CD14-positive monocyte (primary cell): ENCODE data around the gene SENP3. TPM values are rescaled to one million over a fixed set of nuclear protein-coding genes. Genes with fewer than 3 reads are reported as not detected.

ENCODE experiments used
- DNase-seq, 3 donors: peaks; one replicate each; pipeline ENCODE4 v3.0.0-alpha.2; 2011 to 2022
- H2AFZ ChIP-seq: 2 replicates; pipeline ENCODE4 v1.6.0; 2012; ENCODE audit warnings: mild to moderate bottlenecking, low read depth, low read length, inconsistent platforms; ENCODE audit not compliant: insufficient read depth, poor library complexity, severe bottlenecking
- H3K27ac ChIP-seq, 2 donors: 1 replicate in 1 of 2; 2 replicates in 1 of 2; pipeline ENCODE4 v1.5.1; 2012 to 2013; ENCODE audit warnings: low read length in 2 of 2, control low read depth in 1 of 2, inconsistent platforms in 1 of 2, low read depth in 1 of 2, mild to moderate bottlenecking in 1 of 2
- H3K27me3 ChIP-seq, 2 donors: one replicate each; pipeline versions ENCODE4 v1.6.0 to v1.6.1; 2011 to 2013; ENCODE audit warnings: low read length in 2 of 2; ENCODE audit not compliant: control insufficient read depth in 2 of 2, insufficient read depth in 2 of 2
- H3K36me3 ChIP-seq, 2 donors: replicated peaks in 1 of 2; 1 replicate in 1 of 2; 2 replicates in 1 of 2; pipeline versions ENCODE4 v1.5.1 to v1.6.1; 2012 to 2013; ENCODE audit warnings: low read length in 2 of 2, control low read depth in 1 of 2, inconsistent platforms in 1 of 2, mild to moderate bottlenecking in 1 of 2; ENCODE audit not compliant: insufficient read depth in 2 of 2, control insufficient read depth in 1 of 2
- H3K4me1 ChIP-seq, 2 donors: 1 replicate in 1 of 2; 2 replicates in 1 of 2; pipeline versions ENCODE4 v1.5.1 to v1.6.1; 2012 to 2013; ENCODE audit warnings: low read length in 2 of 2, control low read depth in 1 of 2, inconsistent platforms in 1 of 2, mild to moderate bottlenecking in 1 of 2, moderate library complexity in 1 of 2; ENCODE audit not compliant: insufficient read depth in 2 of 2, control insufficient read depth in 1 of 2
- H3K4me2 ChIP-seq: replicated peaks from 2 replicates; pipeline ENCODE3; 2012; ENCODE audit warnings: low read length, moderate library complexity, mild to moderate bottlenecking; ENCODE audit not compliant: poor library complexity, severe bottlenecking; ENCODE audit errors: extremely low read depth
- H3K4me3 ChIP-seq, 3 experiments: fragments of 200-600 bp in 1 of 3; sonication (generic) in 1 of 3; replicated peaks in 1 of 3; 1 replicate in 2 of 3; 2 replicates in 1 of 3; pipeline ENCODE4 v1.5.1; 2011 to 2013; ENCODE audit warnings: low read length in 3 of 3, mild to moderate bottlenecking in 3 of 3, control low read depth in 2 of 3, low read depth in 2 of 3, inconsistent platforms in 1 of 3, moderate library complexity in 1 of 3
- H3K79me2 ChIP-seq: 2 replicates; pipeline ENCODE4 v1.6.0; 2012; ENCODE audit warnings: mild to moderate bottlenecking, control low read depth, inconsistent platforms, low read length, moderate library complexity; ENCODE audit not compliant: insufficient read depth
- H3K9ac ChIP-seq: 2 replicates; pipeline ENCODE4 v1.6.0; 2017; ENCODE audit warnings: low read length, mild to moderate bottlenecking; ENCODE audit not compliant: insufficient read depth, poor library complexity, severe bottlenecking
- H3K9me3 ChIP-seq, 2 donors: replicated peaks in 1 of 2; 1 replicate in 1 of 2; 2 replicates in 1 of 2; pipeline versions ENCODE4 v1.5.1 to v1.6.1; 2012 to 2013; ENCODE audit warnings: low read length in 2 of 2, control low read depth in 1 of 2; ENCODE audit not compliant: control insufficient read depth in 1 of 2, insufficient read depth in 1 of 2
- H4K20me1 ChIP-seq: 2 replicates; pipeline ENCODE4 v1.6.0; 2012; ENCODE audit warnings: mild to moderate bottlenecking, low read length, control low read depth, moderate library complexity; ENCODE audit not compliant: insufficient read depth
- H3K27ac Mint-ChIP-seq, 7 donors: one replicate each; pipeline ENCODE4 v1.8.0; 2020; ENCODE audit warnings: mild to moderate bottlenecking in 7 of 7, mixed read lengths in 7 of 7, moderate library complexity in 6 of 7, inconsistent platforms in 2 of 7
- H3K27me3 Mint-ChIP-seq, 3 donors: one replicate each; pipeline ENCODE4 v1.8.0; 2021 to 2022; ENCODE audit warnings: low read depth in 3 of 3, mild to moderate bottlenecking in 3 of 3, mixed read lengths in 3 of 3, moderate library complexity in 3 of 3, inconsistent platforms in 1 of 3
- H3K36me3 Mint-ChIP-seq, 2 donors: one replicate each; pipeline ENCODE4 v1.8.0; 2020; ENCODE audit warnings: mixed read lengths in 2 of 2, inconsistent platforms in 1 of 2, mild to moderate bottlenecking in 1 of 2
- H3K4me1 Mint-ChIP-seq: one replicate; pipeline ENCODE4 v1.8.0; 2020; ENCODE audit warnings: mild to moderate bottlenecking, mixed read lengths
- H3K4me3 Mint-ChIP-seq, 2 donors: one replicate each; pipeline ENCODE4 v1.8.0; 2020; ENCODE audit warnings: mild to moderate bottlenecking in 2 of 2, mixed read lengths in 2 of 2, moderate library complexity in 1 of 2
- H3K9me3 Mint-ChIP-seq, 7 donors: one replicate each; pipeline ENCODE4 v1.8.0; 2020 to 2022; ENCODE audit warnings: mixed read lengths in 7 of 7, mild to moderate bottlenecking in 6 of 7, moderate library complexity in 6 of 7, inconsistent platforms in 2 of 7
- WGBS: methylation state at CpG from one replicate; pipeline ENCODE4 v1.1.5; 2013; ENCODE audit warnings: missing lambda C conversion rate; ENCODE audit not compliant: insufficient coverage; 5-methylcytosine and 5-hydroxymethylcytosine counted together
- intact Hi-C, 2 donors: fragments of 100-400 bp; cut with micrococcal nuclease; formaldehyde crosslinking; loops; one replicate each; pipeline versions ENCODE4 v1.15.0 to v1.15.1; 2023
- polyA plus RNA-seq, 3 donors: library from polyadenylated mRNA; depleted of rRNA in 1 of 3; unstranded in 2 of 3; stranded (reverse) in 1 of 3; fragments of 300-500 nt in 2 of 3; fragments of >200 nt in 1 of 3; fragmentation: Illumina TruSeq in 2 of 3; gene quantifications; 1 replicate in 2 of 3; 2 replicates in 1 of 3; pipeline ENCODE4 v1.2.3, GENCODE V29; 2012 to 2021
- TF ChIP-seq, protein P1 (sequence below): fragments of 200-600 bp; IDR thresholded peaks from one replicate; pipeline ENCODE4 v1.8.0; 2022; ENCODE audit warnings: antibody characterized with exemption, mild to moderate bottlenecking

The SENP3 gene
- polyA plus RNA-seq, 3 donors: 2.9 to 140 (median 5.6) TPM

DNA sequence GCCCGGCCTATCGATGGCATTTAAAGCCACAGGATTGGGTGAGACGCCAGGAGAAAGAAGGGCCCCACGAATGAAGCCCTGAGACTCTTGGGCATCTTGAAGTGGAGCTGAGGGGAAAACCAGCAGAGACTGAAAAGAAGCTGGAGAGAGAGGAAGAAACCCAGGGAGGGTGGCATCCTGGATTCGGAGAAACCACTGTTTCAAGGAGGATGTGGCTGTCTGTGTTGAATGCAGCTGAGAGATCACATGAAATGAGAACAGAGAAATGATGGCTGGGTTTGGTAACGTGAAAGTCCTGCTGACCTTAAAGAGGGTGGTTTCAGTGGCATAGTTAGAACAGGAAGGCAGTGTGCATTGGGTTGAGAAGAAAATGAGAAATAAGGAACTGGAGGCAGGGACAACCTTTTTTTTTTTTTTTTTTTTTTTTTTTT lies 9.1 kb upstream of the SENP3 start:
- Mint-ChIP-seq H3K4me1 (peaks cover 81% of the 10 kb centered on the region), H3K27me3 (peaks cover 3 to 7% (median 6%) of the 10 kb centered on the region in 3 donors), H3K36me3 (peaks cover 35 to 40% of the 10 kb centered on the region in 2 donors), H3K9me3 (no peaks in the 10 kb centered on the region), H3K27ac (peak overlapping the region; percentile 83 to 96 (median 94)), H3K4me3 (peak overlapping the region; percentile 42 to 83)
- H3K27ac ChIP-seq: peak overlapping the region; percentile 74 to 90
- intact Hi-C loops: no loop called here
- H3K79me2 ChIP-seq: peaks cover 47% of the 10 kb centered on the region
- no peaks in the 10 kb centered on the region for H4K20me1 ChIP-seq
- peaks cover 83 to 88% of the 10 kb centered on the region in 2 donors for H3K4me1 ChIP-seq
- WGBS: 1% methylated on average over 6 of the region's 6 CpGs
- H3K36me3 ChIP-seq: no peaks in the 10 kb centered on the region
- H3K9ac ChIP-seq: peak overlapping the region; percentile 54
- TF ChIP-seq, protein P1, sequence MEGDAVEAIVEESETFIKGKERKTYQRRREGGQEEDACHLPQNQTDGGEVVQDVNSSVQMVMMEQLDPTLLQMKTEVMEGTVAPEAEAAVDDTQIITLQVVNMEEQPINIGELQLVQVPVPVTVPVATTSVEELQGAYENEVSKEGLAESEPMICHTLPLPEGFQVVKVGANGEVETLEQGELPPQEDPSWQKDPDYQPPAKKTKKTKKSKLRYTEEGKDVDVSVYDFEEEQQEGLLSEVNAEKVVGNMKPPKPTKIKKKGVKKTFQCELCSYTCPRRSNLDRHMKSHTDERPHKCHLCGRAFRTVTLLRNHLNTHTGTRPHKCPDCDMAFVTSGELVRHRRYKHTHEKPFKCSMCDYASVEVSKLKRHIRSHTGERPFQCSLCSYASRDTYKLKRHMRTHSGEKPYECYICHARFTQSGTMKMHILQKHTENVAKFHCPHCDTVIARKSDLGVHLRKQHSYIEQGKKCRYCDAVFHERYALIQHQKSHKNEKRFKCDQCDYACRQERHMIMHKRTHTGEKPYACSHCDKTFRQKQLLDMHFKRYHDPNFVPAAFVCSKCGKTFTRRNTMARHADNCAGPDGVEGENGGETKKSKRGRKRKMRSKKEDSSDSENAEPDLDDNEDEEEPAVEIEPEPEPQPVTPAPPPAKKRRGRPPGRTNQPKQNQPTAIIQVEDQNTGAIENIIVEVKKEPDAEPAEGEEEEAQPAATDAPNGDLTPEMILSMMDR: no peak
- peak; percentile 79 to 82 (median 81) for DNase-seq
- H2AFZ ChIP-seq: peak overlapping the region; percentile 23
- peak overlapping the region in 1 of 3 experiments; percentile 62 for H3K4me3 ChIP-seq
- H3K4me2 ChIP-seq: peak overlapping the region; percentile 60
- no peaks in the 10 kb centered on the region for H3K9me3 ChIP-seq
- H3K27me3 ChIP-seq: no peaks in the 10 kb centered on the region

DNA sequence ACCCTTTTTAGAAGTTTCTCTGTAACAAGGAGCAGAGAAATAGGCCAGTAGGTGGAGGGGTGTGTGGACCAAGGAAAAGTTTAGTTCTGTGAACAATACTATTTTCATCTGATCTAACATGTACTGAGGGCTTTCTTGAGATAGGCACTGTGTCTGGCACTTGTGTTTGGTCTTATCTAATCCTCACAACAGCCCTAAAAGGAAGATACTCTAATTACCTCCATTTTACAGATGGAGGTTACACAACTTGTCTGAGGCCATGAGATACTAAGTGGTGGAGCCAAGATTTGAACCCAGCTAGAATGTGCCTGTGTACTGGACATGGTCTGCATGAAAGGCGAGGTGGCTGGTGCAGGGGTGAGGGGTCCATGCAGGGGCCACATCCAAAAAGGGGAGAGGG lies 8.4 kb upstream of the SENP3 start:
- Histone ChIP-seq H3K36me3 (no peaks in the 10 kb centered on the region), H3K79me2 (peaks cover 45% of the 10 kb centered on the region), H3K4me2 (peak overlapping the region; percentile 60), H3K9ac (peak overlapping the region; percentile 54), H3K9me3 (no peaks in the 10 kb centered on the region), H2AFZ (no peak overlapping the region), H3K27me3 (no peaks in the 10 kb centered on the region), H3K4me1 (peaks cover 88 to 91% of the 10 kb centered on the region in 2 donors), H3K4me3 (peak overlapping the region in 1 of 3 experiments; percentile 62), H3K27ac (peak overlapping the region; percentile 74 to 90), H4K20me1 (no peaks in the 10 kb centered on the region)
- Mint-ChIP-seq H3K4me3 (peak overlapping the region in 1 of 2 donors; percentile 42), H3K9me3 (no peaks in the 10 kb centered on the region), H3K27ac (peak overlapping the region; percentile 83 to 96 (median 94)), H3K4me1 (peaks cover 81% of the 10 kb centered on the region), H3K27me3 (peaks cover 0 to 5% (median 5%) of the 10 kb centered on the region in 3 donors), H3K36me3 (peaks cover 35 to 40% of the 10 kb centered on the region in 2 donors)
- no CpG with 5 or more reads among the region's 1 CpG for WGBS
- no peak for DNase-seq
- TF ChIP-seq, protein P1: no peak
- intact Hi-C loops: no loop called here
